ENCODE data around the gene KNTC1. TPM values are rescaled to one million over a fixed set of nuclear protein-coding genes. Genes with fewer than 3 reads are reported as not detected.
A peak's percentile ranks its signal among the peaks of the same experiment; 100 is the strongest.

KNTC1 gene
- total and polyA plus RNA-seq, 2 of the 13 experiments (the other 11 are each of a cell fraction or from before 2014, with no cell fraction given), result 45.1 to 57.6 TPM

GRCh38 chr12:122500685-122501488 lies 26.2 kb upstream of the KNTC1 start, which contains the start of gene ZCCHC8 (continued):
- TF ChIP-seq ZNF343 (CRISPR knock-in tag; IDR thresholded peaks at IDR 0.05), result 0 out of 2 replicates have a peak, but pooled peaks have one; percentile 83
- 0 out of 2 replicates have a peak, but pooled peaks have one; percentile 31 for TF ChIP-seq GFI1 (CRISPR knock-in tag; IDR thresholded peaks at IDR 0.05; ENCODE audit: borderline replicate concordance)
- peak; percentile 84; the same call in 1 of the 2 replicates for TF ChIP-seq ZNF350 (CRISPR knock-in tag; IDR thresholded peaks at IDR 0.05; ENCODE audit: borderline replicate concordance, low read depth)
- TF ChIP-seq ISL2 (CRISPR knock-in tag; IDR thresholded peaks at IDR 0.05), result peak; percentile 30; the same call in 1 of the 2 replicates
- no peak for TF ChIP-seq ZNF672 (CRISPR knock-in tag; IDR thresholded peaks at IDR 0.05)
- peak; percentile 67; the same call in 1 of the 2 replicates for TF ChIP-seq AHR (CRISPR knock-in tag; IDR thresholded peaks at IDR 0.05)
- TF ChIP-seq KMT2B (CRISPR knock-in tag; IDR thresholded peaks at IDR 0.05), result peak; percentile 70; the same call in 1 of the 2 replicates
- no peak for TF ChIP-seq MLLT10 (CRISPR knock-in tag; IDR thresholded peaks at IDR 0.05)
- 0 out of 2 replicates have a peak, but pooled peaks have one; percentile 42 for TF ChIP-seq DMAP1 (CRISPR knock-in tag; IDR thresholded peaks at IDR 0.05)
- TF ChIP-seq ZNF788 (CRISPR knock-in tag; IDR thresholded peaks at IDR 0.05; ENCODE audit: borderline replicate concordance), result peak; percentile 57; the same call in 1 of the 2 replicates
- peak; percentile 99 for TF ChIP-seq THAP11 (CRISPR knock-in tag; IDR thresholded peaks at IDR 0.05)
- TF ChIP-seq ZNF274 (CRISPR knock-in tag; IDR thresholded peaks at IDR 0.05), result peak; percentile 62; the same call in 1 of the 2 replicates
- 0 out of 2 replicates have a peak, but pooled peaks have one; percentile 67 for TF ChIP-seq ZNF839 (CRISPR knock-in tag; IDR thresholded peaks at IDR 0.05; ENCODE audit: borderline replicate concordance)
- TF ChIP-seq ZNF563 (CRISPR knock-in tag; IDR thresholded peaks at IDR 0.05), result peak; percentile 56; the same call in 1 of the 2 replicates
- peak; percentile 90; the same call in 1 of the 2 replicates for TF ChIP-seq SMAD9 (CRISPR knock-in tag; IDR thresholded peaks at IDR 0.05)
- TF ChIP-seq ZNF574 (CRISPR knock-in tag; IDR thresholded peaks at IDR 0.05), result peak; percentile 93
- 0 out of 2 replicates have a peak, but pooled peaks have one; percentile 43 for TF ChIP-seq FOXP4 (CRISPR knock-in tag; IDR thresholded peaks at IDR 0.05)
- peak; percentile 86; the same call in 1 of the 2 replicates for TF ChIP-seq NFATC3 (CRISPR knock-in tag; IDR thresholded peaks at IDR 0.05)
- no peak for TF ChIP-seq ZIK1 (CRISPR knock-in tag; IDR thresholded peaks at IDR 0.05; ENCODE audit: borderline replicate concordance, low read depth)
- no peak for TF ChIP-seq SRSF1 (optimal IDR thresholded peaks at IDR 0.05; ENCODE audit: low read depth, low read length)
- TF ChIP-seq SPEN (CRISPR knock-in tag; IDR thresholded peaks at IDR 0.05; ENCODE audit: low read depth), result peak; percentile 13; the same call in 1 of the 2 replicates
- TF ChIP-seq ZMYM4 (CRISPR knock-in tag; IDR thresholded peaks at IDR 0.05), result peak; percentile 67
- TF ChIP-seq FOXC1 (CRISPR knock-in tag; IDR thresholded peaks at IDR 0.05; ENCODE audit: borderline replicate concordance), result peak; percentile 58; the same call in 1 of the 2 replicates
- TF ChIP-seq IRF9 (CRISPR knock-in tag; IDR thresholded peaks at IDR 0.05; ENCODE audit: borderline replicate concordance), result no peak
- TF ChIP-seq RXRB (CRISPR knock-in tag; IDR thresholded peaks at IDR 0.05; ENCODE audit: borderline replicate concordance), result peak; percentile 56

Measured in HepG2 (cell line).